MM.1S (cell line): ENCODE results near the gene STK32C.

Experiments used
- DNase-seq: peaks from one replicate; pipeline ENCODE4 v3.0.0-alpha.2; 2015
- H2AFZ ChIP-seq: fragments of 300-600 bp; sonication (generic); 2 replicates; pipeline ENCODE4 v1.6.0; 2016; ENCODE audit warnings: antibody characterized with exemption, low read length
- H3F3A ChIP-seq: fragments of 300-600 bp; sonication (generic); 2 replicates; pipeline ENCODE4 v1.6.1; 2016; ENCODE audit warnings: mild to moderate bottlenecking, antibody characterized with exemption, low read length, moderate library complexity, mixed read lengths; ENCODE audit not compliant: insufficient read depth
- H3K27ac ChIP-seq: fragments of 300-600 bp; sonication (generic); 2 replicates; pipeline ENCODE4 v1.5.1; 2016; ENCODE audit warnings: mild to moderate bottlenecking, low read length
- H3K27me3 ChIP-seq: fragments of 300-600 bp; sonication (generic); replicated peaks from 2 replicates; pipeline ENCODE4 v1.6.0; 2016; ENCODE audit warnings: low read length; ENCODE audit not compliant: insufficient read depth
- H3K36me3 ChIP-seq: fragments of 300-600 bp; sonication (generic); replicated peaks from 2 replicates; pipeline ENCODE4 v1.6.1; 2016; ENCODE audit warnings: mild to moderate bottlenecking, low read length, mixed read lengths; ENCODE audit not compliant: insufficient read depth
- H3K4me1 ChIP-seq: fragments of 300-600 bp; sonication (generic); 2 replicates; pipeline ENCODE4 v1.6.1; 2016; ENCODE audit warnings: low read length, mixed read lengths
- H3K4me2 ChIP-seq: fragments of 300-600 bp; sonication (generic); 2 replicates; pipeline ENCODE4 v1.6.0; 2016; ENCODE audit warnings: low read depth, low read length
- H3K4me3 ChIP-seq: fragments of 300-600 bp; sonication (generic); 2 replicates; pipeline ENCODE4 v1.5.1; 2016; ENCODE audit warnings: low read length, mixed read lengths
- H3K79me2 ChIP-seq: fragments of 300-600 bp; sonication (generic); 2 replicates; pipeline ENCODE4 v1.6.1; 2016; ENCODE audit warnings: mixed run types, low read length, mixed read lengths
- H3K9ac ChIP-seq: fragments of 300-600 bp; sonication (generic); 2 replicates; pipeline ENCODE4 v1.6.1; 2016; ENCODE audit warnings: low read length, mixed read lengths
- H3K9me2 ChIP-seq: fragments of 300-600 bp; sonication (generic); replicated peaks from 2 replicates; pipeline ENCODE4 v1.6.1; 2016; ENCODE audit warnings: mild to moderate bottlenecking, low read length, mixed read lengths; ENCODE audit not compliant: insufficient read depth
- H3K9me3 ChIP-seq: fragments of 300-600 bp; sonication (generic); replicated peaks from 2 replicates; pipeline ENCODE4 v1.6.1; 2016; ENCODE audit warnings: mild to moderate bottlenecking, low read length, mixed read lengths; ENCODE audit not compliant: insufficient read depth
- H4K20me1 ChIP-seq: fragments of 300-600 bp; sonication (generic); 2 replicates; pipeline ENCODE4 v1.6.1; 2016; ENCODE audit warnings: mild to moderate bottlenecking, low read length, moderate library complexity, mixed read lengths; ENCODE audit not compliant: insufficient read depth
- EZH2 ChIP-seq: fragments of 300-600 bp; sonication (generic); optimal IDR thresholded peaks from 2 replicates; pipeline ENCODE3; 2017; ENCODE audit warnings: low read depth, mild to moderate bottlenecking, antibody characterized with exemption, low read length, mixed read lengths
- EZH2phosphoT487 ChIP-seq: fragments of 300-600 bp; sonication (generic); IDR thresholded peaks from 2 replicates; pipeline ENCODE4 v1.6.1; 2018; ENCODE audit warnings: antibody characterized with exemption, low read length
- TF ChIP-seq, protein P1 (sequence below): fragments of 300-600 bp; sonication (generic); IDR thresholded peaks from 2 replicates; pipeline ENCODE4 v1.5.1; 2016; ENCODE audit warnings: antibody characterized with exemption, low read length, mixed read lengths

Gene STK32C

DNA sequence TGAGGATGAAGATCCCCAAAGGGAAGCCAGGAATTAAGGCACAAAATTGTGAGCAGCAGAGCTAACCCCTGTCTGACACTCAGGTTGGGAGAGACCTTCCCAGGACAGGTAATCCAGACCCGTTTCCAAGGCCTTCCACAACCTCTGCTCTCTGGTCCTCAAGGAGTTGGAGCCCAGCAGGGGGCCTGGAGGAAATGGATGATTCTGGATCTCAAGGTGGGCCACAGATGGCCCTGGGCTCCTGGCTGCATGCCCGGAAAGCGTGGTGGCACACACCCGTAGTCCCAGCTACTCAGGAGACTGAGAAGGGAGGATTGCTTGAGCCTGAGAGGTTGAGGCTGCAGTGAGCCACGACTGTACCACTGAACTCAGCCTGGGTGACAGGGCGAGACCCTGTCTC is 78.7 kb downstream of the STK32C start:
- Histone ChIP-seq H3K4me2 (no peak overlapping the region), H3K27me3 (no peaks in the 10 kb centered on the region)

GRCh38 chr10:132228616-132229015 is 79.1 kb downstream of the STK32C start:
- Histone ChIP-seq H4K20me1 (no peaks in the 10 kb centered on the region), H3K36me3 (no peaks in the 10 kb centered on the region), H3K4me2 (no peak overlapping the region), H3K4me3 (no peak overlapping the region), H2AFZ (no peak overlapping the region), H3K79me2 (no peaks in the 10 kb centered on the region), H3K27me3 (no peaks in the 10 kb centered on the region), H3K9me2 (no peaks in the 10 kb centered on the region), H3K9me3 (no peaks in the 10 kb centered on the region), H3F3A (no peaks in the 10 kb centered on the region), H3K27ac (no peak overlapping the region), H3K9ac (no peak overlapping the region), H3K4me1 (no peaks in the 10 kb centered on the region)
- no peak for DNase-seq
- TF ChIP-seq, protein P1, sequence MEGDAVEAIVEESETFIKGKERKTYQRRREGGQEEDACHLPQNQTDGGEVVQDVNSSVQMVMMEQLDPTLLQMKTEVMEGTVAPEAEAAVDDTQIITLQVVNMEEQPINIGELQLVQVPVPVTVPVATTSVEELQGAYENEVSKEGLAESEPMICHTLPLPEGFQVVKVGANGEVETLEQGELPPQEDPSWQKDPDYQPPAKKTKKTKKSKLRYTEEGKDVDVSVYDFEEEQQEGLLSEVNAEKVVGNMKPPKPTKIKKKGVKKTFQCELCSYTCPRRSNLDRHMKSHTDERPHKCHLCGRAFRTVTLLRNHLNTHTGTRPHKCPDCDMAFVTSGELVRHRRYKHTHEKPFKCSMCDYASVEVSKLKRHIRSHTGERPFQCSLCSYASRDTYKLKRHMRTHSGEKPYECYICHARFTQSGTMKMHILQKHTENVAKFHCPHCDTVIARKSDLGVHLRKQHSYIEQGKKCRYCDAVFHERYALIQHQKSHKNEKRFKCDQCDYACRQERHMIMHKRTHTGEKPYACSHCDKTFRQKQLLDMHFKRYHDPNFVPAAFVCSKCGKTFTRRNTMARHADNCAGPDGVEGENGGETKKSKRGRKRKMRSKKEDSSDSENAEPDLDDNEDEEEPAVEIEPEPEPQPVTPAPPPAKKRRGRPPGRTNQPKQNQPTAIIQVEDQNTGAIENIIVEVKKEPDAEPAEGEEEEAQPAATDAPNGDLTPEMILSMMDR: no peak
- TF ChIP-seq EZH2 (no peak), EZH2phosphoT487 (no peak)

More for the DNA sequence above, 78.7 kb downstream of the STK32C start:
- DNase-seq: no peak
- Histone ChIP-seq H3K9me2 (no peaks in the 10 kb centered on the region), H3K9me3 (no peaks in the 10 kb centered on the region), H3F3A (no peaks in the 10 kb centered on the region), H4K20me1 (no peaks in the 10 kb centered on the region), H3K27ac (no peak overlapping the region), H3K79me2 (no peaks in the 10 kb centered on the region), H3K36me3 (no peaks in the 10 kb centered on the region), H3K9ac (no peak overlapping the region), H3K4me1 (no peaks in the 10 kb centered on the region), H2AFZ (no peak overlapping the region), H3K4me3 (no peak overlapping the region)
- no peak for TF ChIP-seq EZH2
- TF ChIP-seq, protein P1: no peak
- no peak for TF ChIP-seq EZH2phosphoT487

DNA sequence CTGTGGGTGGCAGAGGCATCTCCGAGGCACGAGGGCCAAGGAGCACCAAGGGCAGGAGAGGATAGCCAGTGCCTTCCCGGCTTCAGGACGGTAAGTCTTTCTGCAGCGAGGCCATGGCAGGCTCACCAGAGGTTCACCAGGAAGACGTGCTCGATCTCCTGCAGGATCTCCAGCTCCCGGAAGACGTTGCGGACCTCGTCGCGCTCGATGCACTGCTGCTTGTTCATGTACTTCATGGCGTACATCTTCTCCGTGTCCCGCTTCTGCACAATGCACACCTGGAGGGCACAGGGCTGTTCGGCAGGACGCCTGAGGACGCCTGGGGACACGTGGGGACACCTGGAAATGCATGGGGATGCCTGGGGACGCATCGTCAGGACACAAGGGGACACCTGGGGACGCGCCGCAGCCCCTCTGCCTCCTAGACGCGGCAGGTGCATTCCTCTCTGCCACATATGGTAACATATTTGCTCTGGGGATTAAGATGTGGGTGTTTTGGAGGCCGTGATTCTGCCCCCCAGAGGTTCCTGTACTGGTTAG is 79.8 kb downstream of the STK32C start:
- Histone ChIP-seq H3K9ac (no peak overlapping the region), H3K27me3 (no peaks in the 10 kb centered on the region), H3K36me3 (no peaks in the 10 kb centered on the region), H3K4me3 (no peak overlapping the region), H3F3A (no peaks in the 10 kb centered on the region), H3K79me2 (no peaks in the 10 kb centered on the region), H2AFZ (no peak overlapping the region), H4K20me1 (no peaks in the 10 kb centered on the region), H3K9me2 (no peaks in the 10 kb centered on the region), H3K27ac (no peak overlapping the region), H3K4me1 (no peaks in the 10 kb centered on the region), H3K9me3 (no peaks in the 10 kb centered on the region), H3K4me2 (no peak overlapping the region)
- no peak for DNase-seq
- no peak for TF ChIP-seq EZH2phosphoT487

DNA sequence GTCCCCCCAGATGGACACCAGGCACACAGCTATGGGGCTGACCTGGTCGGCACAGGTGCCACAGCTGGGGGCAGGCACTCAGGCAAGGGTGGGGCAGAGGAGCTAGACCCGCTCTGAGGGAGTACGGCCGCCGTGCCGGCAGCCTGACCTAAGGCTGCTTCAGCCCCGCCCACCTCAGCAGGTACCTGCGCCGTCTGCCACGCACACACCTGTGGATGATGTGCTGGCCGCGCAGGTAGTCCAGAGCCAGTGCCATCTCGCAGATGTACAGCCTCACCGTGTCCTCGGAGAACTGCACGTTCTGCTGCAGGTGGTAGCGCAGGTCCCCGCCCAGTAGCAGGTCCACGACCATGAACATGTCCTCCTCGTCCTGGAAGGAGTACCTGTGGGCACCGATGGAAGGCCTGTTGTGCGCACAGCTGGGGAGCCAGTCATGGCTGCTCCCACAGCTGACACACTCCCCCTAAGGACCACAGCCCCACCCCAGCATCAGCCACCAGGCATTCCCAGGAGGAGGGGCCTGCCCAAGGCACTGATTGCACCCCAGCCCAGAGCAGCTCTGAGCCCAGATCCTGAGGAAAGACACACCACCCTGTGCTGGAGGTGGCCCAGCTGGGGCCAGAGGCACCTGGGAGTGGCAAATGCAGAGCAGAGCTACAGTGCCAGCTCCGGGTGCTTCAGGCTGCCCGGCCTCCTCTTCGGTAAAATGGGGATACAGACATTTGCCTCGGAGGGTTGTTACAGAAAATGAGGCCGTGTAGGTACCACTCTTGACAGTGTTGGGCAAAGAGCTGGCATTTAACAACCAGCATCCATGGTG is 81.0 kb downstream of the STK32C start:
- H3F3A ChIP-seq: no peaks in the 10 kb centered on the region

More for the DNA sequence above, 81.0 kb downstream of the STK32C start:
- no peaks in the 10 kb centered on the region for H3K36me3 ChIP-seq
- TF ChIP-seq EZH2phosphoT487: no peak
- TF ChIP-seq, protein P1: no peak
- no peak for TF ChIP-seq EZH2
- no peak overlapping the region for H2AFZ ChIP-seq
- H3K27me3 ChIP-seq: no peaks in the 10 kb centered on the region
- DNase-seq: no peak
- no peak overlapping the region for H3K9ac ChIP-seq
- no peaks in the 10 kb centered on the region for H3K9me3 ChIP-seq
- no peaks in the 10 kb centered on the region for H3K79me2 ChIP-seq
- no peak overlapping the region for H3K4me2 ChIP-seq
- H3K9me2 ChIP-seq: no peaks in the 10 kb centered on the region
- H3K27ac ChIP-seq: no peak overlapping the region
- no peaks in the 10 kb centered on the region for H4K20me1 ChIP-seq
- H3K4me3 ChIP-seq: no peak overlapping the region
- no peaks in the 10 kb centered on the region for H3K4me1 ChIP-seq
